HG02870 (cell line): ENCODE measurements around the gene TMEM82.

Source experiments
- ATAC-seq: cut with Tn5 transposase; IDR thresholded peaks from one replicate; pipeline ENCODE4 v1.9.1; 2021; ENCODE audit warnings: mild to moderate bottlenecking, moderate library complexity; ENCODE audit not compliant: unreplicated experiment

TMEM82 gene

DNA sequence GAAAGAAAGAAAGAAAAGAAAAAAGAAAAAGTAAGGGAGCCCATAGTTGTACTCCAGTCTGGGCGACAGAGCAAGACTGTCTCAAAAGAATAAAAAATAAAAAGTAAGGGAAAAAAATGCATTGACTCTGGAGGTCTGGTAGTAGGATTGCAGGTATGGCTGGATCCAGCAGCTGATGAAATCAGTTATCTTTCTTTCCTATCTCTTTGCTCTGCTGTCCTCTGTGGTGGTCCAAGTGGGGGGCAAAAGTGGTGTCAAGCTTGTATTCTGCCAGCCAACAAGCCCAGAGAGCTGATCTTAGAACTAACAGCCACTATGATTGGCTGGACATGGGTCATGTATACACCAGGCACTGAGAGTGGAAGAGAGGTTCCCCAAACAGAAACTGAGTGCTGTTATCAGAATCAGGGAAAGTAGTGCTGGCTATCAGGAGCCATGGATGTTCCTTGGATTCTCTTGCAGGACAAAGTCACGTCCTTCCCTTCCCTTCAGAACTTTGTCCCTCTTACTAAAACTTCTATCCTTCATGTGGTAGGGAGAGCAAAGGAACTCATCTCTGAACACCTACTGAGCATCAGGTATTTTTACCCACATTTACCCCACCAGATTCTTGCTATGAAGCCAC, 12.8 kb downstream of the TMEM82 start:
- no peak for ATAC-seq

- ATAC-seq, result no peak
Measured at GRCh38 chr1:15755646-15756040, 13.3 kb downstream of the TMEM82 start.

DNA sequence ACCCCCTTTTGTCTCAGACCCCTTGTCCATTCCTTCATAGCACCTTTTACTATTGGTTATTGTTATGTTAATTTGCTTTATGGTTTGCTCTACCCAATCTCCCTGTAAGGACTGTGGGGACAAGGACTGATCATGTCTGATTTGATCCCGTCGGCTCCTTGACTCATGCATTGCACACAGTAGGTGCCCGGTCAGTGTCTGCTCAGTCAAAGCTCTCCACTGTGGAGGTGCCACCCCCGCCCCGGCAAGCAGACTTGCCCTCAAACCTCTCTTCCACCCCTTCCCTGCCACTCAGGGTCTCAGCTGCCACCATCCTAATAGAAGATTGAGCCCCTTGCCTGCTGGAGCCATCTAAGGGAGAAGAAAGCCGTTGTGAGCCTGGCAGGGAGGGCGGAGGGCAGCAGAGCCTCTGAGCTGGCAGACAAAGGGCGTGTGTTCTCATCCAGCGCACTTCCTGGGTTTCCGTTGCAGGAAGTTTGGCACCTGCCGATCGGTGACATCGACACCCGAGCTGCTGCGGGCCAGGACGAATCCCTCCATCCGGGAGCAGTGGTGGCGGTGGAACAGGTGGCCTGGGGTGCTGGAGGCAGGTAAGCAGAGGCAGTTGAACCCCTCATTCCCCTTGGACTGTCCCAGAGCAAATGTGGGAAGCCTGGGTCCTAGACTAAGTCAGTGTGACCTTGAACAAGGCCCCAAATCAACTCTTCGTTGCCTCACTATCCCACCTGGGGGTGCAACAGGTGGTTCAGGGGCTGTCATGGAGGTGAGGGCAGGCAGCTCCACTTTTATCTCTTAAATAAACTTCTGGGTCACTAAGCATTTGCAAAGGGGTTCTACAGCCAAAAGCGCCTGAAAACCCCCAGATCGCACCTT, 14.1 kb downstream of the TMEM82 start:
- ATAC-seq, result no peak

- ATAC-seq, result no peak
Measured at GRCh38 chr1:15757016-15757543, 14.8 kb downstream of the TMEM82 start.

GRCh38 chr1:15757575-15758342, 15.5 kb downstream of the TMEM82 start:
- no peak for ATAC-seq

- ATAC-seq, result no peak
Measured at GRCh38 chr1:15758343-15758931, 16.1 kb downstream of the TMEM82 start, which contains the start of gene FBLIM1. Gene FBLIM1 (plus strand): TSS chr1:15758795. CDS start chr1:15764984, 6,189 bp downstream.

- no peak for ATAC-seq
Measured at GRCh38 chr1:15758953-15759661, 16.8 kb downstream of the TMEM82 start.

- ATAC-seq, result no peak
Measured at GRCh38 chr1:15760520-15761211, 18.4 kb downstream of the TMEM82 start.

GRCh38 chr1:15761366-15762128, 19.2 kb downstream of the TMEM82 start:
- ATAC-seq, result no peak

DNA sequence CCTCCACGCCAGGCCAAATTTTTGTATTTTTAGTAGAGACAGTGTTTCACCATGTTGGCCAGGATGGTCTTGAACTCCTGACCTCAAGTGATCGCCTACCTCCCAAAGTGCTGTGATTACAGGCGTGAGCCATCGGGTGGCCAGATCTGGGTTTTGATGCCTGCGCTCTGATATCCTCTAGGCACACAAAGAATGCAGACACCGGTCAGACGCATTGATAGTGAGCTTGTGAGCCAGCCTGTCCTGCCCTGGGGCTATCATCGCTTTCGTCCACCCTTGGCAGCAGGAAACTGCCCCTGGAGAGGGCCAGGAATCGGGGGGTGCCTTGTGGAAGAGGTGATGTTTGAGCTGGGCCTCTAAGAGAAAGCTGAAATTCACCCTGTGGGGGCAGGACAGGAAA, 20.2 kb downstream of the TMEM82 start:
- ATAC-seq, result no peak

DNA sequence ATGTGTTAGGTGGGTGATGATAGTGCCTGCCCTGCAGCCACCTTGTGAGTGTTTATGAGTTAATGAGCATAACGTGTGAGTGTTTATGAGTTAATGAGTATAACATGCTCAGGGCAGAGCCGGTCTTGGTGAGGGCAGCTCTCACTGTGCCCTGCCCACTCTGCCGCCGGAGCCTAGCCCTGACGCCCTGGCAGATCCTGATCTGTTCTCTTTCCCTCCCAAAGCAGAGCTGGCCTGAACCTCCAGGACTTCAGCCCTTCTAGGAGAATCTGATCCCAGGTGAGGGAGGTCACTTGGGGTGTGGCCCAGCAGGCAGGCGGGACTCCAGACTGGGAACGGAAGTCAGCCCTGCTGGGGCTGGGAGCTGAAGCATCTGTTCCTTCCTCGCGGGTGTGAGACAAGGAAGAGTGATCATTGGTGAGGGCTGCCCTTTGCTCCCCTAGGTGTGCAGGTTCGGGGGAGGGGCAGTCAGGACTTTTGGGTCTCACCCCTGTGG, 22.0 kb downstream of the TMEM82 start:
- ATAC-seq, result no peak

GRCh38 chr1:15764890-15765289, 22.6 kb downstream of the TMEM82 start:
- ATAC-seq, result no peak

DNA sequence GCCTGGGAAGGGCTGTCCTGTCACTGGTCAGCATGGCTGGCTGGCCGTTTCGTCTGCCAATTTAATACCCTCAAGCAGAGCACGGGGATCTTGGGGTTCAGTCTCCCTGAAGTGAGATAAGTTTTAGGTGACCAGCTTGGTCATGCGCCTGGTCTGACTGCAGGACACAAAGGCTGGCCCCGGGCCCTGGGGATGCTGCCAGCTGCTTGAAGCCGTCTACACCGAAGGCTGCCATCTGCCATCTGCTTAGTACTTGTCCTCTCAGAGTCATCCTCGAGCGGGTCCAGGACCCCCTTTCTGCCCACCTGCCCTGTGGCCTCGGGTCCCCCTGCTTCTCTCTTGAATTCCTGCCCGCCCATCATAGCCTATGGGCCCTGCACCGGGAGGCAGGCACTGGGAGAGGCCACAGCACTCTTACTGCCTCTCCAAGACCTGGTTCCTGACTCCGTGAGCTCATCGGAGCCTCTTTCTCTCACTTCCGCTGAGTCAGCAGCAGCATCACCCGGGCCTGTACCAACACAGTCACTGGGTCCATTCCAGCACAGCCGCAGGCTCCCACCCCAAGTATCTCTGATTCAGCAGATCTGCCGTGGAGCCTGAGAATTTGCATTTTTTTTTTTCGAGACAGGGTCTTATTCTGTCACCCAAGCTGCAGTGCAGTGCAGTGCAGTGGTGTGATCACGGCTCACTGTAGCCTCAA, 23.3 kb downstream of the TMEM82 start:
- no peak for ATAC-seq

DNA sequence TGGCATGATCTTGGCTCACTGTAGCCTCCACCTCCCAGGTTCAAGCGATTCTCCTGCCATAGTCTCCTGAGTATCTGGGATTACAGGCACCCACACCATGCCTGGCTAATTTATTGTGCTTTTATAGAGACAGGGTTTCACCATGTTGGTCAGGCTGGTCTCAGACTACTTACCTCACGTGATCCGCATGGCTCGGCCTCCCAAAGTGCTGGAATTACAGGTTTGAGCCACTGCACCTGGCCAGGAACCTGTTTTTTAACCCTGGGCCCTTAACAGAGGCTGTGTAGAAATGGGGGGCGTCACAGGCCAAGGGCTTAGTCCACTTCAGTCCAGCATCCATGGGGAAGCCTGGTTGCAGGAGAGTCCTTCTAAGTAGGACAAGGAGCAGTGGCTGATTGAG, 25.6 kb downstream of the TMEM82 start:
- no peak for ATAC-seq

DNA sequence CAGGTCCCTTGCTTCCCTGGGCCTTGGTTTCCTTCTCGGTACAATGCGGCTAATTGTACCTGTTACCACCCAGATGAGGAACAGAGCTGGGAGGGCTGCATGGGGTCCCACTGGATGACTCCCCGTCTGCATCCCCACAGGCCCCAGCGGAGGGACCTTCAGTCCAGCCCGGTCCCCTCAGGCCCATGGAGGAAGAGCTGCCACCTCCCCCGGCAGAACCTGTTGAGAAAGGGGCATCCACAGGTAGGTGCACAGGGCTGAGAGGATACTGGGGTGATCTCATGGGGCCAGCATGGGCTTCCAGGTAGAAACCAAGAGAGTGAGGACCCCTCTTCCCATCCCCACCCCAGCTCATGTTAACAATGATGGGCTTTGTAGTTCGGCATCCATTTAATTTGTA, 26.1 kb downstream of the TMEM82 start:
- ATAC-seq, result no peak

DNA sequence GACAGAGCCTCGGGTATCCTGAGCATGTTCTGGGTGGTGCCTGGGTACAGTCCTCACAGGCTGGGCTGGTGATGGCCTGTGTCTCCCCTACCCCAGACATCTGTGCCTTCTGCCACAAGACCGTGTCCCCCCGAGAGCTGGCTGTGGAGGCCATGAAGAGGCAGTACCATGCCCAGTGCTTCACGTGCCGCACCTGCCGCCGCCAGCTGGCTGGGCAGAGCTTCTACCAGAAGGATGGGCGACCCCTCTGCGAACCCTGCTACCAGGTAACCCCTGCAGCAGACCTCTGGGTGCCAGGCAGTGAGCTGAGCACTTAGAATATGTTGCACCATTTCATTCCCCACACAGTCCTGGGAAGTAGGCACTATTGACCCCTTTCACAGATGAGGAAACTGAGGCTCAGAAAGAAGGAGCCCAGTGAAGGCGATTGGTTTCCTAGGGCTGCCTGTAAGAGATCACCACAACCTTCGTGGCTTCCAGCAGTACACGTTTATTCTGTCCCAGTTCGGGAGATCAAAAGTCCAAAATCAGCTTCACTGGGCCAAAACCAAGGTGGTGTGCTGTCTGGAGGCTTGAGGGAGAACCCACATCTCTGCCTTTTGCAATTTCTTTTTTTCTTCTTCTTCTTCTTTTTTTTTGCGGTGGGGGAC, 28.1 kb downstream of the TMEM82 start:
- no peak for ATAC-seq

- no peak for ATAC-seq
Measured at GRCh38 chr1:15771836-15772515, 29.7 kb downstream of the TMEM82 start.
